SK-MEL-5 (cell line): Measurements from ENCODE around the gene RNF144B. TPM values are rescaled to one million over a fixed set of nuclear protein-coding genes. Genes with fewer than 3 reads are reported as not detected.
"Not testable (repeated sequence)": the region's sequence is repeated elsewhere in the genome, so short reads cannot be mapped to it uniquely, and the experiment has no call there.

Experiments
- DNase-seq: peaks from one replicate; pipeline ENCODE4 v3.0.0-alpha.2; 2016; ENCODE audit warnings: low read depth, low spot score
- in situ Hi-C: cut with HindIII; loops from 2 replicates; pipeline ENCODE4 v1.10.0; 2016; ENCODE audit warnings: low sequenced_read_pairs, high pct_unique_total_duplicates, low pct_unique_long_range_greater_than_20kb
- total RNA-seq: library from RNA; depleted of rRNA; stranded (reverse); fragments of >200 nt; shearing (Covaris generic); gene quantifications from 2 replicates; pipeline ENCODE4 v1.2.3, GENCODE V29; 2014

Gene RNF144B
- total RNA-seq, 1 experiment from 2014 or later, result 14.3 TPM

DNA sequence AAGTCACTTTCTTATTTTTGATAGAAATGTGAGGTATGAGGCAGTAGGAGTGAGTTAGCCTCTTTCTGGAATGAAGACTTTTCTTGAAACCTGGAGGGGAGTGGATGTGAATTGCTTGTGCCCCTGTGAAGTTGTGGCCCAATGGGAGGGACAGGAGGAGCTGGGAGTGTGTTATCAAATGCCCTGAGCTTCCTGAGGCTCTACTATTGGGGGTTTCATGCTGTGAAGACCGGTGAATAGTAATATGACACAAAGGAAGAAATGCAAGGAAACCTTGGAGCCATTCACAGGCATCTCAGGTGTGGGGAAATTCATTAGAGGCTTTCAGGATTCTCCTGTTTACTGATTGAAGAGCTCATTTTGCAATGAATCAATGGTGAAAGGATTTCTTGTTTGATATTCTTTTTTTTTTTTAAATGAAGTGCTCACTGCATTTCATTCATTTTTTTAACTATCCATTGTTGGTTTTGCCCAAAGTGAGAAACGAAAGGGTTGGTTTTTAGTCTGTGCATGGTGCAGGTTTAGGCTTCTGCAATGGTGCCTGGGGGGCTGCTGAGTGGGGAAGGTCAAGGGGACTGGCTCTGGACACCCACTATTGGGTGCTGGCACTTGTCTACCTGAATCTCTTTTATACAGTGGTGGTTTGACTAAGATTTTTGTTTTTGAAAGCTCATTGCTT is 8.2 kb downstream of the RNF144B start:
- no peak for DNase-seq
- in situ Hi-C loops, result loop anchor here (25.0 kb wide), 1 partner anchor 92 kb away; no protein-coding TSS in a partner anchor

DNA sequence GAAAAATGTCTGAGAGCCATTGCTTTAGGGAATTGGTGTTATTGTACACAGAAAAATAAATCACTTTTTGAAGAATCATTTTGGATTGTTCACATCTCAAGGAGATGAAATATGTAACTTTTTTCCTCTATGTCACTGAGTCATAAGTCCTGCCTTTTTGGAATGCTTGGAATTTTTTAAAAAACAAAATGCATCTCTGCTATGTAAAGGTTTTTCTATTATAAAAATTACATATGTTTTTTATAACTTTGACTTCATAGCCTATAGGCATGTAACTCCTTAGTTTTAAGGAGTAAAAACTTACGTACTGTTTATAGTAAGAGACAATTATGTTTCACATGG is 8.7 kb downstream of the RNF144B start:
- DNase-seq, result no peak
- in situ Hi-C loops, result loop anchor here (25.0 kb wide), 1 partner anchor 91 kb away; no protein-coding TSS in a partner anchor

DNA sequence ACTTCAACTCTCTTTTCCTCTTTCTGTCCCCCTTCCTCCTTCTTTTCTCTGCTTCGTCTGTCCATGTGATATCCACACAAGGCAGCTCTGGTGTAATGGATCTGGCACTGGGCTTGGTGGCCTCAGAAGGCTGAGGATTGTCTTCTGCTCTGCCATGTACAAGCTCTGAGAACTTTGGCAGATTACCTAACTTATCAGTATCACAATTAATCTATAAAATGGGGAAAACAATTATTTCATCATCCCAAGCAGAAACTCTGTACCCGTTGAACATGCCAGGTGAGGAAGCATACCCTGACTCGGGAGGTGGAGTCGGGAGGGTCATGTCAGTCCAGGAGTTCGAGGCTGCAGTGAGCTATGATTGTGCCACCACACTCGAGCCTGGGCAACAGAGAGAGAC is 10.6 kb downstream of the RNF144B start:
- in situ Hi-C loops, result loop anchor here (25.0 kb wide), 1 partner anchor 90 kb away; no protein-coding TSS in a partner anchor
- no peak for DNase-seq

DNA sequence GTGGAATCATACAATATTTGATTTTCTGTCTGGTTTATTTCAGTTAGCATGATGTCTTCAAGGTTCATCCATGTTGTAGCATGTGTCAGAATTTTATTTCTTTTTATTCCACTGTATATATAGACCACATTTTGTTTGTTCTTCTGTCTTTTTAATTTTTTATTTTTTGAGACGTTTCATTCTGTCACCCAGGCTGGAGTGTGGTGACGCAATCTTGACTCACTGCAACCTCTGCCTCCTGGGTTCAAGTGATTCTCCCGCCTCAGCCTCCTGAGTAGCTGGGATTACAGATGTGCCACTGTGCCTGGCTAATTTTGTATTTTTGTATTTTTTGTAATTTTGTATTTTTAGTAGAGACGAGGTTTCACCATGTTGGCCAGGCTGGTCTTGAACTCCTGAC is 11.1 kb downstream of the RNF144B start:
- DNase-seq, result not testable (repeated sequence)
- in situ Hi-C loops, result loop anchor here (25.0 kb wide), 1 partner anchor 89 kb away; no protein-coding TSS in a partner anchor

DNA sequence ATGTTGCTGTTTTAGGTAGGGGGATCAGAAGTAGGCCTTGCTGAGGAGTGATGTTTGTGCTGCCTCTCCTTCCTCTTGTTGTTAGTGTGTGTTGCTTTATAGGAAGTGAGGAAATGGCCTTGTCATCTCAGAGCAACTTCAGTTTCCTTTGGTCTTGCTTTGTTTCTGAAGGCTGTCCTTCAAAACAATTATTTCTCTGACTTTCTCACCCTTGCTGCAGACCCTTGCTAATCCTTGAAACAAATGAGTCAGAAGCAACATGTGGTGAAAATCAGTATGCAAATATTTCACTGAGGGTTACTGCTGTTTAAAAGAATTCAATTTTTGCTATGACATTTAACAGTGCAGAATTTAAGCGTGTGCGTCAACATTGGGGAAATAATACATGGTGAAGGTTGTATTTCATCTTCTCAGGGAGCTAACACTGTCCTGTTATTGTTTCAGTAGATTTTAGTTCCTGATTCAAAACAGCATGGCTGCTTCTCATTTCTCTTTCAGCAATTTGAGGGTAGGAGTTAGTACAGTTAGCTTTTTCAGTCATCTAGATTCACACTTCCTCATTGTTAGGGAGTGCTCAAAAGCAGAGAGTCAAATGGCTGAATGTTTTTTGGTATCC is 13.8 kb downstream of the RNF144B start:
- no peak for DNase-seq
- in situ Hi-C loops, result no loop called here

DNA sequence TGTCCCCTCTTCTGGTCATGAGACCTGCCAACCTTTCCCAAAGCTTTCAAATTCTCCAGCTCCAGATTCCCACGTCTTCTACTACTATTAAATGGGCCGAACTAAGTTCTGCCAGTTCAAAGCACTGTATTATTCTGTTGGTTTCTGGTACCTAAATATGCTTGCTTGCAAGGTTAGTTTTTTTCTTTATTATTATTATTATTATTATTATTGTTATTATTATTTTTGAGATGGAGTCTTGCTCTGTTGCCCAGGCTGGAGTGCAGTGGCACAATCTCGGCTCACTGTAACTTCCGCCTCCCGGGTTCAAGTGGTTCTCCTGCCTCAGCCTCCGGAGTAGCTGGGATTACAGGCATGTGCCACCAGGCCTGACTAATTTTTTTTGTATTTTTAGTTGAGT is 17.8 kb downstream of the RNF144B start:
- in situ Hi-C loops, DNase-seq: not testable (repeated sequence)

DNA sequence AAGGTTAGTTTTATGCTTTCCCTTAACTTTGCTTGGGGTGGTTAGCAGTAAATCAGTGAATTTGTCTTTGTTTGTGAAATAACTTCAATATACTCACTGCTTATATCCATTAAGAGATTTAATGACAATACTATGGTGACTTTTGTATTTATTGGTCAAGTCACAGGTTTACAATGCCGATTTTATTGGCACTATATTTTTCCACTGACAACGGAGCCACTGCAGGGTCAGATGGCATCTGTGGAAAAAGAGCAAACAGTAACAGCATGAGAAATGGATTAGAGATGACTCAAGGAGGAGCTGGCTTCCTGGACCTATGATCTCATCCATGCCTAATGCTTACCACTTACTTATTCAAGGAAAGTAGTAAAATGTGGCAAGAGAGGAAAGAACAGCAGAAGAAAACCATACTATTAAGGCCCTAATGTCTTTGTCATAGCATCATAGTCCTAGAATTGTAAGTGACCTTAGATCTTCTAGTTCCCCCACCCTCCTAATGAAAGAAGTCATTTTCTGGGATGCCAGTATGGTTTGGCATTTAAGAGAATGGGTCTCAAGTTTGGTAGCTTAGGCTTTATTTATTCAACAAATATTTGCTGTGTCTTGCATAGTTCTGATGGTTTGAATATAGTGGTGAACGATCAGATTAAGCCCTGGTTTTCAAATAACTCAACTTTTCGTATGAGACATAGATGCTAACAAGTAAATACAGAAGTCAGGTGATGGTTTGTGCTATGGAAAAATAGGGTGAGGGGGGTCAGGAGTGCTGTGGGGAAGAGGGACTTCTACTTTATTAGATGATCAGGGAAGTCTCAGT is 18.5 kb downstream of the RNF144B start:
- in situ Hi-C loops, result no loop called here
- no peak for DNase-seq

DNA sequence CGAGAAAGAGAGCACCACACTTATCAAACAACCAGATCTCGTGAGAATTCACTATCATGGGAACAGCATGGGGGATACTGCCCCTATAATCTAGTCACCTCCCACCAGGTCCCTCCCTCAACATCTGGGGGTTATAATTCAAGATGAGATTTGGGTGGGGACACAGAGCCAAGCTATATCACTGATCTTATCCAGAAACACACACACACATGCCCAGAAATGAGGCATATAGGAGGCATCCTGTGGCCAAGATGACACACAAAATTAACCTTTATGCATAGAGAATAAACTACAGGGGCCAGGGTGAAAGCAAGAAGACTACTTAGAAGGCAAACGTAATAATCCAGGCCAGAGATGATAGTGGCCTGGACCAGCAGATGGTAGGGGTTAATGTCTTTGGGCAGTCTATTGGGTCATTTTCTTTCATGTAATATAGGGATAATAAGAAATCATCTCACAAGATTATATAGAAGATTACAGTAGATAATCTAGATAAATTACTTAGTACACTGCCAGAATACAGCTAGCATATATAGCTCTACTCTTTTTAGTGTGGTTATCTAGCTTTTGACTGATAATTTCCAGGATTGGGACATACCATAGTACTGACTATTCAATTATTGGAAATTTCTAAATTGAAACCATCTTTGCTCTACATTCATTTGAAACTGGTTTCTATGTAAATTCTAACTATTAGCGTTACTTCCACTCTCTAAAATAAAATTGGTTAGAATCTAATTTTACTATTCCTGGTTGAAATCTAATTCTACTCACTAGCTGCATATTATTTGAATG is 20.0 kb downstream of the RNF144B start:
- in situ Hi-C loops, result no loop called here
- DNase-seq, result no peak

DNA sequence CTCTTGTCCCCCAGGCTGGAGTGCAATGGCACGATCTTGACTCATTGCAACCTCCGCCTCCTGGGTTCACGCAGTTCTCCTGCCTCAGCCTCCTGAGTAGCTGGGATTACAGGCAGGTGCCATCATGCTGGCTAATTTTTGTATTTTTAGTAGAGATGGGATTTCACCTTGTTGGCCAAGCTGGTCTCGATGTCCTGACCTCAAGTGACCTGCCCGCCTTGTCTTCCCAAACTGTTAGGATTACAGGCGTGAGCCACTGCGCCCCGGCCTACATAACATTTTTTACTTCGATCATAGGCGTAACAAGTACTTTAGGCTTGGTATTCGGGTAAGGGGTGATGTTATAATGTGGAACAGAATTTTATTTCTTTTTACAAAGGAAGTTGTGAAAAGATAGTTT is 22.5 kb downstream of the RNF144B start:
- DNase-seq, in situ Hi-C loops: not testable (repeated sequence)

DNA sequence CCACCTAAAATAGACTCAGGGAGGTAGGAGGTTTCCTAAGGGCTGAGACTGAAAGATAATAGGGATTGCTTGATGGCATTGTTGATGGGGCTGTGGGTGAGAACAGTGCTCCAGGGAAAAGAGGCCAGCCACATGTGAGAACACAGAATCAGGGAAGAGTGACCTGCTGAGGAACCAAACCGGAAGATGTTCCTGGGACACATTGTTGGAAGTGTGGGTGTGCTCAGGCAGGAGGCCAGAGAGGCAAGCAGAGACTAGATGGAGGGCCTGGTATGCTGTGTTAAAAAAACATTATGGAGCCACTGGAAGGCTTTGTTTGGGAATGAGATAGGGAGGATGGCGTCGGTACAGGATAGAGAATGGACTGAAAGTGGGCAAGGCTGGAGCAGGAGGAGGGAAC is 23.3 kb downstream of the RNF144B start:
- no peak for DNase-seq
- in situ Hi-C loops, result no loop called here

DNA sequence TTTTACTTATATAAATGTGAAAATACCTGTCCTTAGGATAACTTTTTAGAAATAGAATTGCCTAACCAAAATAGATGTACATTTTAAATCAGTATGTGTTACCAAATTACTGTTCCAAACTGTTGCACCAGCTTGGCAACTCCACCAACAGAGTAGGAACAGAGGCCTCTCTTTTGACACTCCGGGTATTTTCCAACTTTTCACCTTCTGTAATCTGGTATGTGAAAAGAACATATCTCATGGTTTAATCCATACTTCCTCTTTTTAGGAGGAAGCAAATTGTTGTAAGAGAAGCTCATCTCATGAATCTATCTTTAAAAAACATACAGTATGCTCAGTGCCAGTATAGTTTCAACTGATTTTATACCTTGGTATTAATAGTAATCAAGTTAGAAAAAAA is 24.9 kb downstream of the RNF144B start:
- no peak for DNase-seq
- in situ Hi-C loops, result no loop called here

DNA sequence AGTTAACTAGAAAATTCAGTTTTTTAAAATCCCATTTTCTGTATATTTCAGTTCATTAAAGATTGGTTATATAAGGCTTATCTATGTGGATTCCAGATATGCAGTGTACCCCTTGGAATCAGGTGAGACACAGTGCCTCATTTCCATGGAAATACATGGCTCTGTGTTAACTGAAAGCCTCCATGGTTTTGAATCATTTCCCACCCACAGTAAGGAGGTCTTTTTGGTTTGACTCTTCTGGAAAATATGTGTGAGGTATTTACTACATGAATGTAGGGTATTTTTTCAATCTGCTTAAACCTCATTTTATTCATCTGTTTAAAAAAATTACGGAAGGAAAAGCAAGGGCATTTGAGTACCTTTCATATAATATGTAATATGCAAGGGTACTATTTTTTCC is 25.5 kb downstream of the RNF144B start:
- in situ Hi-C loops, result no loop called here
- DNase-seq, result no peak

DNA sequence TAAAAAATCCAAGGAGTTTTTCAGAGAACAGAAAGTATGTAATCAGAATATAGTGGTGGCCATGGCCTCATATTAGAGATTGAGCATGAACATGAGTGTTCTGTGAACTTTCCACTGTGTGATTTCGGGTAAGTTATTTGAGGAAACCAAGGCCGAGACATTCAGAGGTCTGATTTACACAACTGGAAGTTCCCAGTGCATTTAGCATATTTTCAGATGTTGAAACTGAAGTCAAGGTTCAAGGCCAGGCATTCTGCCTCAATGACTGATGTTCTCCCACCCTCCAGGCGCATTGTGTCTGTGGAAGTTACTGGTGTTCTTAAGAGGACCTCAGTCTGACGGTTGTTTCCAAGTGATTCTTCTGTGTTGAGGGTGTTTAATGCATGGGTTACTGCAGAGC is 26.2 kb downstream of the RNF144B start:
- no peak for DNase-seq
- in situ Hi-C loops, result no loop called here

DNA sequence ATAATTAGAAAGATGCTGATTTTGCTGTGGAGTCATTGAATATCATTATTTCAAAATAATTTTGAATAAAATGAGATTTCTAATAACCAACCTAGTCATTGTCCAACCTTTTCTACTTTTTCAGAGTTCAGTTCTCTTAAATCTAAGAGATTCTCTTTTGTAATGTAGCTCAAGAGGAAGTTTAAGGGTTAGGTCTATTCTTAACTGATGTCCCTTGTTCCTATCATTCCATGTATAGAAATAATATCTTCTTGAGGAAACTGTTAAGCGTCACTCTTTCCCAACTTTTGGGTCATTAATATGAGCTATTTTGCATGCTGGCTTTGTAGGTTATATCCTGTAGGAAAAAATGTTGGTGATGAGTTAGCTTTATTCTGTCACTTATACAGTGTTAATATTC is 27.0 kb downstream of the RNF144B start:
- no peak for DNase-seq
- in situ Hi-C loops, result no loop called here

DNA sequence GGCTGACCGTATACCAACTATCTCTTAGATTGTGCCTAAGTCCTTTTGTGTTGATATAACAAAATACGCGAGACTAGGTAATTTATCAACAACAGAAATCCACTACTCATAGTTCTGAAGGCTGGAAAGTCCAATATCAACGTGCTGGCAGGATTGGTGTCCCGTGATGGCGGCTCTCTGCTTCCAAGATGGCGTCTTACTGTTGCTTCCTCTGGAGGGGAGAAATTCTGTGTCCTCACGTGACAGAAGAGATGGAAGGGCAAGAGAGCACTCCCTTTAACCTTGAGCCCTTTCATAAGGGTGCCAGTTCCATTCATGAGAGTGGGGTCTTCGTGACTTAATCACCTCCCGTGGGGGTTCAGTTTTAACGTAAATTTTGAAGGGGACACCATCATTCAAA is 28.1 kb downstream of the RNF144B start:
- in situ Hi-C loops, result no loop called here
- no peak for DNase-seq

DNA sequence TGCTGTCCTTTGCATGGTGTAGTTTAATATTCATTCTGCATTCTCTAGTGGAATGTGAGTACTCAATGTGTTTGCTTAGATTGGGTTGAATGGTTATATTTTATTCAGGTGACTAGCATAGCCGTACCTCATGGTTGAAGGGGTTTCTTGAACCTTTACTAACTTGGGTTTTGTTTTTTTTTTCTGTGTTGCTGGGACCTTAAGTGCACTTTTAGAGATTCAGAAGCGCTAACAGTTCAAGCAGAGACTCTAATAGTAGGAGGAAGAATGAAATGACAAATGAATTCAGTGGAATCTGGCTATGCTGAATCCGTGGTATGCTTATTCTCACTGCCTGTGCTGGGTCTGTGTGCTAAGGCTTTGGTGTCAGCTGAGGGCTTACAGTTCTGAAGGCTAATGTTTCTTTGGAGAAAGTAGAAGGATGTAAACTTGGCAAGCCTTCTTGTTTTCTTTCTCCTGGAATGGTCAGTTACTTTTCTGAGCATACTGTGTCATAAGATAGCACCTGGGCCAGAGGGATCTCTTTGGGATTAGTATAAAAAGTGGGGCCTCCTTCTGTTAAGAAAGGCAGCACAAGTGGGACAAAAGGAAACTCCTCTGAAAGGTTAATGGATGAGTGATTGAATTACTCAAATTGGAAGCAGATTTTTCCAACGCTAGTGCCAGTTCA is 28.7 kb downstream of the RNF144B start:
- in situ Hi-C loops, result no loop called here
- DNase-seq, result no peak

DNA sequence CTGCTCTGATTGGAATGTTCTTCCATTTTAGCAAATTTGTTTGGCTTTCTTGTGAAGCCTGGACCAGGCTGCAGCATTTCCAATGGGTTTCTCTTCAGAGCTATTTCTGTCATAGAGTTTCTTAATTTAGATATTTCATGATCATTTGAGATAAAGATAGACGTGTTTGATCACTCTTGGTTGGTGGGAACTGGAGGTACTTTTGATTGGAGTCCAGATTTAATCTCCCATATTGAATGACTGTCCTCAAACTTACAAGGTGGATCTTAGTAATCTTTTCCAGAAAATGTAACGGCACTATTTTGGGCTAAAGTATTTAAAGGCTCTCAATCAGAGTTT is 29.2 kb downstream of the RNF144B start:
- in situ Hi-C loops, result no loop called here
- DNase-seq, result no peak
